Measurements from ENCODE around the gene ADAMTS2.

ADAMTS2 gene

DNA sequence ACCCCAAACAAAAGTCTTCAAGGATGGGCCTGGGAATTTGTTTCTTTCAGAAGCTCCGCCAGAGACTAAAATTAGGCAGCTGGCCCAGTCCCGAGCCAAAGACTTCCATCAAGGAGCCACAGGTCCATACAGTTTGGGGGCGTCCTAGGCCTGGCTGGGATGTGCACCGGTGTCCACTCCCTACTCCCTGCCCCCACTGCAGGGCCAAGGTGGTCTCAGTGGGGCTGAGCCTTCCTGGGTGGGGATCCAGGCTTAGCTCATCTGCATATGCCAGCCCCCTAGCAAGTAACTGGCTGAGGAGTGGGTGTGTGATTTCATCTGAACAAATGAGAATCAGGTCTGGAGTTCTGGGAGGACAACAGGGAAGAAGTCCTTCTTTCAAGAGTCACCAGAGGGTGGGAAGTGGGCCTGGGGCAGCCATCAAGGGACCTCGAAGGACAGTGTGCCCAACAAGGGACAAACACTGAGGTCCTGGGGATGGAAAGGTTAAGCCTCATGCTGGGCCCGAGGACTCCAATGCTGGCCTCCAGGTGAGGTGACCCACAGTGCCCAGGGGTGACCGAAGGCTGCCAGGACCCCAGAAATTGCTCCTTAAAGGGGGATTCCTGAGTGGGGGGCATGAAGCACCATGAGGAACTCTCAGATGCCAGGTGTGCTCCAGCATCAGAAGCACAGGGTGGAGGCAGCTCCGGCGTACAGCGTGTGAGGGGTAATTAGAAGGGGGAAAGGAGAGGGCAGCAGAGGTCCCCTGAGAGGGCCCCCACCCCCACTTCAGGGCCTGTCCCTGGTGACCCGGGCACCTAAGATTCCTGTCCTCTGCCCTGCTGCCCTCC is 193.8 kb downstream of the ADAMTS2 start:
- TF ChIP-seq FOXM1 (IDR thresholded peaks at IDR 0.05; ENCODE audit: borderline replicate concordance, low read depth) (no peak), EGR1 (IDR thresholded peaks at IDR 0.05) (no peak), EP300 (IDR thresholded peaks at IDR 0.05; ENCODE audit: borderline replicate concordance) (no peak), CEBPB (IDR thresholded peaks at IDR 0.05) (no peak), RAD21 (IDR thresholded peaks at IDR 0.05; ENCODE audit: low read depth) (no peak), ZBTB7A (IDR thresholded peaks at IDR 0.05; ENCODE audit: low read depth) (no peak), NFIC (IDR thresholded peaks at IDR 0.05) (no peak), CREB1 (IDR thresholded peaks at IDR 0.05; ENCODE audit: low read depth) (no peak), TCF12 (IDR thresholded peaks at IDR 0.05; ENCODE audit: low read depth) (no peak), YY1 (IDR thresholded peaks at IDR 0.05; ENCODE audit: low read depth) (no peak)
- TF ChIP-seq, protein P1, sequence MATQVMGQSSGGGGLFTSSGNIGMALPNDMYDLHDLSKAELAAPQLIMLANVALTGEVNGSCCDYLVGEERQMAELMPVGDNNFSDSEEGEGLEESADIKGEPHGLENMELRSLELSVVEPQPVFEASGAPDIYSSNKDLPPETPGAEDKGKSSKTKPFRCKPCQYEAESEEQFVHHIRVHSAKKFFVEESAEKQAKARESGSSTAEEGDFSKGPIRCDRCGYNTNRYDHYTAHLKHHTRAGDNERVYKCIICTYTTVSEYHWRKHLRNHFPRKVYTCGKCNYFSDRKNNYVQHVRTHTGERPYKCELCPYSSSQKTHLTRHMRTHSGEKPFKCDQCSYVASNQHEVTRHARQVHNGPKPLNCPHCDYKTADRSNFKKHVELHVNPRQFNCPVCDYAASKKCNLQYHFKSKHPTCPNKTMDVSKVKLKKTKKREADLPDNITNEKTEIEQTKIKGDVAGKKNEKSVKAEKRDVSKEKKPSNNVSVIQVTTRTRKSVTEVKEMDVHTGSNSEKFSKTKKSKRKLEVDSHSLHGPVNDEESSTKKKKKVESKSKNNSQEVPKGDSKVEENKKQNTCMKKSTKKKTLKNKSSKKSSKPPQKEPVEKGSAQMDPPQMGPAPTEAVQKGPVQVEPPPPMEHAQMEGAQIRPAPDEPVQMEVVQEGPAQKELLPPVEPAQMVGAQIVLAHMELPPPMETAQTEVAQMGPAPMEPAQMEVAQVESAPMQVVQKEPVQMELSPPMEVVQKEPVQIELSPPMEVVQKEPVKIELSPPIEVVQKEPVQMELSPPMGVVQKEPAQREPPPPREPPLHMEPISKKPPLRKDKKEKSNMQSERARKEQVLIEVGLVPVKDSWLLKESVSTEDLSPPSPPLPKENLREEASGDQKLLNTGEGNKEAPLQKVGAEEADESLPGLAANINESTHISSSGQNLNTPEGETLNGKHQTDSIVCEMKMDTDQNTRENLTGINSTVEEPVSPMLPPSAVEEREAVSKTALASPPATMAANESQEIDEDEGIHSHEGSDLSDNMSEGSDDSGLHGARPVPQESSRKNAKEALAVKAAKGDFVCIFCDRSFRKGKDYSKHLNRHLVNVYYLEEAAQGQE (IDR thresholded peaks at IDR 0.05; ENCODE audit: low read depth) = no peak
- TF ChIP-seq, protein P2, sequence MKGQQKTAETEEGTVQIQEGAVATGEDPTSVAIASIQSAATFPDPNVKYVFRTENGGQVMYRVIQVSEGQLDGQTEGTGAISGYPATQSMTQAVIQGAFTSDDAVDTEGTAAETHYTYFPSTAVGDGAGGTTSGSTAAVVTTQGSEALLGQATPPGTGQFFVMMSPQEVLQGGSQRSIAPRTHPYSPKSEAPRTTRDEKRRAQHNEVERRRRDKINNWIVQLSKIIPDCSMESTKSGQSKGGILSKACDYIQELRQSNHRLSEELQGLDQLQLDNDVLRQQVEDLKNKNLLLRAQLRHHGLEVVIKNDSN (IDR thresholded peaks at IDR 0.05) = no peak
- TF ChIP-seq, protein P3, sequence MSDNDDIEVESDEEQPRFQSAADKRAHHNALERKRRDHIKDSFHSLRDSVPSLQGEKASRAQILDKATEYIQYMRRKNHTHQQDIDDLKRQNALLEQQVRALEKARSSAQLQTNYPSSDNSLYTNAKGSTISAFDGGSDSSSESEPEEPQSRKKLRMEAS (IDR thresholded peaks at IDR 0.05) = no peak

DNA sequence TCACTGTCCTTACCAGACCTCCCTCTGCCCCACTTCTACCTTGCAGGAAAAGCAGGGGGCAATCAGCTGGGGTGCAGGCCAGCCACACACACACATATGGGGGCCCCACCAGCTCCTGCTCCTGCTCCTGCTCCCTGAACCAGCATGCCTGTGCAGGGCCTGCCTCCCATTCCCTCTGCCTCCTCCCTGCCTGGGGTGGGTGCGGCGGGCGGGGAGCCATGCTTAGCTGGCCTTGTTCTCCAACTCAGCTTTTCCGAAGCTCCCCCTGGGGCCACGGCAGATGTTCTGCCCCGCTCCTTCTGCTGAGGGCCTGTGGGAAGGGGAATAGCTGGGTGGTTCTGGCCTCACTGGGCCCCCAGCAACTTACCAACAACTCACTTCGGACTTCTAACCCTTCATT is 195.2 kb downstream of the ADAMTS2 start:
- TF ChIP-seq, protein P3 (IDR thresholded peaks at IDR 0.05) = no peak
- TF ChIP-seq, protein P1 (IDR thresholded peaks at IDR 0.05; ENCODE audit: low read depth) = no peak
- no peak for TF ChIP-seq TAF1 (IDR thresholded peaks at IDR 0.05; ENCODE audit: low read depth)
- TF ChIP-seq CREB1 (IDR thresholded peaks at IDR 0.05; ENCODE audit: low read depth) = no peak
- TF ChIP-seq TCF12 (IDR thresholded peaks at IDR 0.05; ENCODE audit: low read depth) = no peak
- no peak for TF ChIP-seq FOXM1 (IDR thresholded peaks at IDR 0.05; ENCODE audit: borderline replicate concordance, low read depth)
- TF ChIP-seq CEBPB (IDR thresholded peaks at IDR 0.05) = no peak

DNA sequence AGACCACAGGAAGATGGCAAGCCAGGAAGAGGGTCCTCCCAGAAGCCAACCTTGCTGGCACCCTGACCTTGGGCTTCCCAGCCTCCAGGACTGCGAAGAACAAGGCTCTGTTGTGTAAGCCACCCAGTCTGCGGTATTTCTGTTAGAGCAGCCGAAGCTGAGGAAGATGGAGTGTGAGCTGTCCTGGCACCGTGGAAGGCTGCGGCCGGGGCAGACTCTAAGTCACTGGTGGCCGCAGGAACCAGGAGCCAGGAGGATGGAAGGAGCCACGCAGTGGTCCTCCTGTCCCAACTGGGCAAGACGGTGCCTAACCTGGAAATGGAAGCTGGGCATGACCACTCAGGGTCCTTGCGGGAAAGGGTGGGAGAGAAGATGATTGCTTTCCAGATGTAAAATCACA is 196.0 kb downstream of the ADAMTS2 start:
- TF ChIP-seq EP300 (IDR thresholded peaks at IDR 0.05; ENCODE audit: borderline replicate concordance) (no peak), TAF1 (IDR thresholded peaks at IDR 0.05; ENCODE audit: low read depth) (no peak), ZBTB7A (IDR thresholded peaks at IDR 0.05; ENCODE audit: low read depth) (no peak), YY1 (IDR thresholded peaks at IDR 0.05; ENCODE audit: low read depth) (no peak), CEBPB (IDR thresholded peaks at IDR 0.05) (no peak), FOXM1 (IDR thresholded peaks at IDR 0.05; ENCODE audit: borderline replicate concordance, low read depth) (no peak), TEAD4 (IDR thresholded peaks at IDR 0.05) (no peak), TCF12 (IDR thresholded peaks at IDR 0.05; ENCODE audit: low read depth) (no peak), RAD21 (IDR thresholded peaks at IDR 0.05; ENCODE audit: low read depth) (no peak)
- TF ChIP-seq, protein P3 (IDR thresholded peaks at IDR 0.05) = no peak

DNA sequence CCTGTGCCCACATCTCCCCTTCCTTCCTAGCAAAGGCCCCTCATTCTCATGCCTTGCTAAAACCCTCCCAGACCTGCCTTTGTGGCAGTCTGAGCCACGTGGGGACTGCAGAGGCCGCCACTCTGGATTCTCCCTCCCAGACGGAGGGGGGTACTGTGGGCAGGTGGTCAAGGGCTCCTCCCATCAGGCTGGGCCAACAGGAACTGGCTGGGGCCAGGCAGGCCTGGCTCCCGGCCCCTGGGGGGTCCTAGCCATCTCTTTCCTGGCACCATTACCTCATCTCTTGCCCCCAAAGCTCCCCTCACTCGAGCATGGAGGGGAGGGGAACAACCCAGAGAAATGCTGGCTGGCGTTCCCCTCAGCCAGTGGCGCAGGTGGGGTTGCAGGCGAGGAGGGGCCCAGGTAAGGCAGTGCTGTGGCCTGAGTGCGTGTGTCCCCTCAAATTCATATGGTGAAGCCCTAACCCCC is 196.5 kb downstream of the ADAMTS2 start:
- TF ChIP-seq, protein P2 (IDR thresholded peaks at IDR 0.05) = no peak

DNA sequence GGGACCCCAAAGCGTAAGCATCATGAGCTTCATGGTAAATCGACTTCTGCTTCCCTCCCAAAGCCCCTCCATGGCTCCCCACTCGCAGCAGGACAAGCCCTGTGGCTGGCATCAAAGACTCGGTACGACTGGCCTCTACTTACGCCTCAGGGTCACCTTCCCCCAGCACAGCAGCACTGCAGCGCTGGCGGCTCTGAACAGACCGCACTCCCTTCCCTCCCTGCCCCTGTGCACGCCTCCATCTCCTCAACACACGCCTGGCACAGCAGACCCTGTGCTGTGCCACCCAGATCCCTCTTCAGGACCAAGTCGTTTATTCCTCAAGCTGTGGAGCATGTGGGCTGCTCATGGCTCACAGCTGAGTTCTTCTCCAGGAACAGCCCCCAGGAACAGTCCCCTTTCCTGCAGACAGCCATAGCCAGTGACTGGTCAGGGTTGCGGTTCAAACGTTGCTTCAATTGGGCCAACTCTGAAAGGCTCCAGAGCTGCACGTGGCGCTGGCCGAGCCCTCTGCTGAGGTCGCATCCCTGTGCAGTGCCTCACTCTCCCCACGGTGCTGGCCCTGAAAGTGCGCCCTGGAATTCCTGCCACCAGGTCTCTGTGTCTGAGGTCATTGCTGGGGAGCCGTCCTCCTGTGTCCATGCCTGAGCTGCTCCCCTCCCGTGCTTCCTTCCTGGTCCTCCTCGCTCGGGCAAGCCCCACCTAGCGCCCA is 197.1 kb downstream of the ADAMTS2 start:
- no peak for TF ChIP-seq RAD21 (IDR thresholded peaks at IDR 0.05; ENCODE audit: low read depth)
- no peak for TF ChIP-seq FOXM1 (IDR thresholded peaks at IDR 0.05; ENCODE audit: borderline replicate concordance, low read depth)

DNA sequence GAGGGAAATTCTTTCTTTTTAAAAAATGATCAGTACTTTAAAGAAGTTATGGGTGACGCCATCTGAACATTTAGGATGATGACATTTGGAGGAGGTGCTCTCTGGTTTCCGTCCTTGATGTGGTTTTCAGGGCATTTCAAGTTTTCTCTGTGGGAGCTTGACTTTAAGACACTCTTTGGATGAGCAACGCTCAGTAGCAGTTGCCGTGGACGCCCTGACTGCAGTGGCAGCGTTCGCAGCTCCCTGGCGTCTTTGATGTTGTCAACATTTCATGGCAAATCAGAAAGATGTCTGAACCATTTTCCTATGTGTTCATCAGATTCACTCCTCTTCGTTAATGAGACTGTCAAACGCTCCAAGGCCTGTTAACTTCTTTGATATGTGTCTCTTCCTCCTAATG is 199.0 kb downstream of the ADAMTS2 start:
- TF ChIP-seq, protein P1 (IDR thresholded peaks at IDR 0.05; ENCODE audit: low read depth) = no peak
